ENCODE measurements around the gene SGSM2.

DNA sequence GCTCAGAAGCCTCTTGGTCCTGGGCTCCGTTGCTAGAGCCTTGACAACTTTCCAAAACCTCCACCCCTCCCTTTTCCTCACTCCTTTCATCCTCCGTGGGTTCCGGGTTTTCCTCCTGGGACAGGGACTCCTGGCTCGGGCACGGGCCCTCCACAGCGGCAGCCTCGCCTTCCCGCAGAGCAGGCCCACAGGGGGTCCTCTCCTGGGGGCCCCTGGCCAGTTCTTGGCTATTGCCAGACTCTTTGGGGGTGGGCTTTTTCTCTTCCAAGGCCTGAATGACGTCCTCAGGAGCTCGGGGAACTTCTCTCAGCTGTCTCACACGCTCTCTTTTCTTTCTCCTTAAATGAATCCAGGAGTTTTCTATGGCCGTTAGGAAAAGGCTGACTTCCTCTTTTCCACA lies 82.9 kb downstream of the SGSM2 start:
- TF ChIP-seq CTCF (conservative IDR thresholded peaks at IDR 0.05; ENCODE audit: low read depth in 2 of 2) (no peak), POLR2AphosphoS5 (IDR thresholded peaks at IDR 0.05; ENCODE audit: low read depth) (no peak), EZH2phosphoT487 (IDR thresholded peaks at IDR 0.05; ENCODE audit: unreplicated experiment) (no peak), ETS1 (IDR thresholded peaks at IDR 0.05) (no peak)
